ENCODE data around the gene GAS7.

GAS7 gene

GRCh38 chr17:9937241-9937761, 261.1 kb downstream of the GAS7 start:
- no peaks in the 10 kb centered on the region for H3K36me3 ChIP-seq (ENCODE audit: control insufficient read depth, insufficient read depth, low read length)
- H3K4me1 ChIP-seq (ENCODE audit: control insufficient read depth, insufficient read depth, low read length) = no peaks in the 10 kb centered on the region
- no peaks in the 10 kb centered on the region for H3K27me3 ChIP-seq (ENCODE audit: control insufficient read depth, insufficient read depth, low read length, poor library complexity, severe bottlenecking)
- H3K9me3 ChIP-seq (ENCODE audit: control insufficient read depth, low read length) = peaks cover 4% of the 10 kb centered on the region
- H3K27ac ChIP-seq (ENCODE audit: insufficient read depth, low read depth, low read length, poor library complexity, severe bottlenecking) = no peak overlapping the region
- no peak overlapping the region for H3K4me3 ChIP-seq (ENCODE audit: insufficient read depth, low read depth, low read length)
- 81 to 84% methylated on average over 13 of the region's 13 CpGs for WGBS, 2 experiments

- no peaks in the 10 kb centered on the region for H3K36me3 ChIP-seq (ENCODE audit: control insufficient read depth, insufficient read depth, low read length)
- WGBS, 2 experiments = 80 to 90% methylated on average over 2 of the region's 3 CpGs
- H3K9me3 ChIP-seq (ENCODE audit: control insufficient read depth, low read length) = peaks cover 4% of the 10 kb centered on the region
- no peak overlapping the region for H3K4me3 ChIP-seq (ENCODE audit: insufficient read depth, low read depth, low read length)
- H3K27me3 ChIP-seq (ENCODE audit: control insufficient read depth, insufficient read depth, low read length, poor library complexity, severe bottlenecking) = no peaks in the 10 kb centered on the region
- peaks cover 5% of the 10 kb centered on the region for H3K4me1 ChIP-seq (ENCODE audit: control insufficient read depth, insufficient read depth, low read length)
- no peak overlapping the region for H3K27ac ChIP-seq (ENCODE audit: insufficient read depth, low read depth, low read length, poor library complexity, severe bottlenecking)
Observed at GRCh38 chr17:9936095-9936494, 262.3 kb downstream of the GAS7 start.

DNA sequence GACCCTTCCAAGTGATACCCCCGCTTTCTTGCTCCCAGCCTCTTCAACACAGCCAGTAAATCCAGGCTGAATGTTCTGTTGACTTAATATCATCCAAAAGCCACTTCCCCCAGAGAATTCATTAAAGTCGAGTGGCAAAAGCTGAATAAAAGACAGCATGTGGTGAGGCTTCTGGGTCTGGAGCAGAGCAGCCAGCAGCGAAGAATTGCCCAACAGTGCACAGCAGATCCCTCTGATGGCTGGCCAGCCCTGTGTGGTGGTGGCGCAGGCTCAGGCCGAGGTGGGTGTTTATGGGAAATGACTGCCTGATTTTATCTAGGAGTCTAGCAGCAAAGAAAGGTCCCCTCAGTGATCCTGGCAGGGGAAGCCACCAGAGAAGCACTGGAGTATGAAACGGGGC, 263.0 kb downstream of the GAS7 start:
- WGBS, 2 experiments = 89 to 91% methylated on average over 6 of the region's 6 CpGs
- no peak overlapping the region for H3K27ac ChIP-seq (ENCODE audit: insufficient read depth, low read depth, low read length, poor library complexity, severe bottlenecking)

GRCh38 chr17:9934331-9934730, 264.1 kb downstream of the GAS7 start:
- H3K36me3 ChIP-seq (ENCODE audit: control insufficient read depth, insufficient read depth, low read length) = no peaks in the 10 kb centered on the region
- 96 to 98% methylated on average over 7 of the region's 7 CpGs for WGBS, 2 experiments
- H3K9me3 ChIP-seq (ENCODE audit: control insufficient read depth, low read length) = peaks cover 4% of the 10 kb centered on the region
- no peak overlapping the region for H3K27ac ChIP-seq (ENCODE audit: insufficient read depth, low read depth, low read length, poor library complexity, severe bottlenecking)
- H3K27me3 ChIP-seq (ENCODE audit: control insufficient read depth, insufficient read depth, low read length, poor library complexity, severe bottlenecking) = no peaks in the 10 kb centered on the region
- peaks cover 5% of the 10 kb centered on the region for H3K4me1 ChIP-seq (ENCODE audit: control insufficient read depth, insufficient read depth, low read length)
- no peak overlapping the region for H3K4me3 ChIP-seq (ENCODE audit: insufficient read depth, low read depth, low read length)

More for the DNA sequence above, 263.0 kb downstream of the GAS7 start:
- no peak overlapping the region for H3K4me3 ChIP-seq (ENCODE audit: insufficient read depth, low read depth, low read length)
- no peaks in the 10 kb centered on the region for H3K36me3 ChIP-seq (ENCODE audit: control insufficient read depth, insufficient read depth, low read length)
- H3K4me1 ChIP-seq (ENCODE audit: control insufficient read depth, insufficient read depth, low read length) = peaks cover 5% of the 10 kb centered on the region
- H3K27me3 ChIP-seq (ENCODE audit: control insufficient read depth, insufficient read depth, low read length, poor library complexity, severe bottlenecking) = no peaks in the 10 kb centered on the region
- peaks cover 4% of the 10 kb centered on the region for H3K9me3 ChIP-seq (ENCODE audit: control insufficient read depth, low read length)

DNA sequence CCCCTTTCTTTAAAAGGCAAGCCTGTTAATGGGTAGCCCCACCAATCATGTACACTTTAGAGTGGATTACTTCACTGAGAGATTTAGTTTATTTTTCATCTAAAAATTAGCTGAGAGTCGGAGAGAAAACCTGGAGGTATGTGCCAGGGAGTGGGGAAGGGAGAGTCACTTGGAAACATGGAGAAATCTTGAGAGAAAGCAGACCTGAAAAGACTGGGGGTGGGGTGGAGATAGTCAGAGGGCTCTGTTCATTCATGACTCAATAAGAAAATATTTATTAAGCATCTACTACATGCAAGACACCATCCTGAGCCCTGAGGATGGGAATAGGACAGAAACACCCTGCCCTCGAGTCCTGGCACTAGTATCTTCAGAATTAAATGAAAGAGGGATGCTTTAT, 265.9 kb downstream of the GAS7 start:
- Histone ChIP-seq H3K27ac (ENCODE audit: insufficient read depth, low read depth, low read length, poor library complexity, severe bottlenecking) (no peak overlapping the region), H3K9me3 (ENCODE audit: control insufficient read depth, low read length) (no peaks in the 10 kb centered on the region), H3K27me3 (ENCODE audit: control insufficient read depth, insufficient read depth, low read length, poor library complexity, severe bottlenecking) (no peaks in the 10 kb centered on the region), H3K4me1 (ENCODE audit: control insufficient read depth, insufficient read depth, low read length) (peaks cover 5% of the 10 kb centered on the region), H3K36me3 (ENCODE audit: control insufficient read depth, insufficient read depth, low read length) (no peaks in the 10 kb centered on the region), H3K4me3 (ENCODE audit: insufficient read depth, low read depth, low read length) (no peak overlapping the region)
- 91 to 96% methylated on average over 2 of the region's 2 CpGs for WGBS, 2 experiments

- H3K27me3 ChIP-seq (ENCODE audit: control insufficient read depth, insufficient read depth, low read length, poor library complexity, severe bottlenecking) = no peaks in the 10 kb centered on the region
- 57 to 58% methylated on average over 12 of the region's 12 CpGs for WGBS, 2 experiments
- peaks cover 5% of the 10 kb centered on the region for H3K4me1 ChIP-seq (ENCODE audit: control insufficient read depth, insufficient read depth, low read length)
- no peaks in the 10 kb centered on the region for H3K36me3 ChIP-seq (ENCODE audit: control insufficient read depth, insufficient read depth, low read length)
- H3K4me3 ChIP-seq (ENCODE audit: insufficient read depth, low read depth, low read length) = no peak overlapping the region
- H3K27ac ChIP-seq (ENCODE audit: insufficient read depth, low read depth, low read length, poor library complexity, severe bottlenecking) = no peak overlapping the region
- H3K9me3 ChIP-seq (ENCODE audit: control insufficient read depth, low read length) = no peaks in the 10 kb centered on the region
Observed at GRCh38 chr17:9931144-9931741, 267.2 kb downstream of the GAS7 start.

DNA sequence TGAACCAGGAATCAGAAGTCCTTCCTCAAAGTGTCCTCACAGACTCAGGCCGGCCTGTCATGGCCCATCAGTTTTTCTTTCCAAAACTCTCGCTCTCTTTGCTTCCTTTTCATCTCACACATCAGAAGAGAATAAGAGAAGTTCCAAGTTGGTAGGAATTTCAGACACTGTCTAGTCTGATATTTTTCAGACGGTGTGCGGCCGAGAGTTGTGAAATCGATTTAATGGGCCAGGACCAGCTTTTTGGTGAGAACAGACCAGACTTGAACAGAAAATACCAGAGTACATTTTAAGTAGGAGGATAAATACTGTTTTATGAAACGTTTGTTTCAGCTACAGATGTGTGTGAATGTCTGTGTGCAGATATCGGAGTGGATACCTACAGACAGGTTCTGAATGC, 268.5 kb downstream of the GAS7 start:
- no peak overlapping the region for H3K27ac ChIP-seq (ENCODE audit: insufficient read depth, low read depth, low read length, poor library complexity, severe bottlenecking)
- no peaks in the 10 kb centered on the region for H3K27me3 ChIP-seq (ENCODE audit: control insufficient read depth, insufficient read depth, low read length, poor library complexity, severe bottlenecking)
- H3K4me3 ChIP-seq (ENCODE audit: insufficient read depth, low read depth, low read length) = no peak overlapping the region
- WGBS, 2 experiments = 88% methylated on average over 8 of the region's 8 CpGs
- H3K9me3 ChIP-seq (ENCODE audit: control insufficient read depth, low read length) = no peaks in the 10 kb centered on the region
- H3K36me3 ChIP-seq (ENCODE audit: control insufficient read depth, insufficient read depth, low read length) = no peaks in the 10 kb centered on the region
- H3K4me1 ChIP-seq (ENCODE audit: control insufficient read depth, insufficient read depth, low read length) = peaks cover 8% of the 10 kb centered on the region

- H3K4me1 ChIP-seq (ENCODE audit: control insufficient read depth, insufficient read depth, low read length) = peaks cover 9% of the 10 kb centered on the region
- no peaks in the 10 kb centered on the region for H3K9me3 ChIP-seq (ENCODE audit: control insufficient read depth, low read length)
- no peak overlapping the region for H3K27ac ChIP-seq (ENCODE audit: insufficient read depth, low read depth, low read length, poor library complexity, severe bottlenecking)
- H3K4me3 ChIP-seq (ENCODE audit: insufficient read depth, low read depth, low read length) = no peak overlapping the region
- no peaks in the 10 kb centered on the region for H3K27me3 ChIP-seq (ENCODE audit: control insufficient read depth, insufficient read depth, low read length, poor library complexity, severe bottlenecking)
- H3K36me3 ChIP-seq (ENCODE audit: control insufficient read depth, insufficient read depth, low read length) = no peaks in the 10 kb centered on the region
- WGBS, 2 experiments = 67 to 70% methylated on average over 13 of the region's 13 CpGs
Observed at GRCh38 chr17:9928601-9929333, 269.6 kb downstream of the GAS7 start.

DNA sequence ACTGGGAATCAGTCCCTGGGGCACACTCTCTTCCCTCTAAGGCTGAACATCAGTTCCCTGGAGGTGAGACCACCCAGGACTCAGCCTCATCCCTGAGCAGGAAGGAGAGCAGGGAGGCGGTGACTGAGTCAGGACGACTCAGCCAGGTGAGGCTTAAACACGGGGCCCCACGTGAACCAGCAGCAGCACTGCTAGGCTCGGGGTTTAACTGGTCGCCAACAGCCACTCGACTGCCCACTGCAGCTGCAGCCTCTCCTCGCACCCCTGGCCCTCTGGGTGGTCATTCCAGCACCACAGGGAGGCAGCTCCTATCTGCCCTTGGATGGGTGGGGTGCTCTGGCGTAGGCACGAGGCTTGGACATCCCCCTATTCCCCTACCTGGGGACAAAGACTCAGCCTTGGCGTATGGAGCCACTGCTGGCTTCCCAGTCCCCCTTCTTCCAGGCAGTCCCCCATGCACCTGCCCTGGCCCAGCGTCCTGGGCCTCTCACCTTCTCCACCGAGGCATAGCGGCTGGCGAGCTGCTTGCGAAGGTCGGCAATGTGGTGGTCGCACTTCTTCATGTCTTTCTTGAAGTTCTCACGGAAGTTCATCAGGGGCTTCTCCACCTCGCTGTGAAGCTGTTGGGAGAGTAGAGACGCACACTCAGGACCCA, 272.1 kb downstream of the GAS7 start:
- H3K27me3 ChIP-seq (ENCODE audit: control insufficient read depth, insufficient read depth, low read length, poor library complexity, severe bottlenecking) = no peaks in the 10 kb centered on the region
- peaks cover 6% of the 10 kb centered on the region for H3K4me1 ChIP-seq (ENCODE audit: control insufficient read depth, insufficient read depth, low read length)
- H3K27ac ChIP-seq (ENCODE audit: insufficient read depth, low read depth, low read length, poor library complexity, severe bottlenecking) = no peak overlapping the region
- H3K36me3 ChIP-seq (ENCODE audit: control insufficient read depth, insufficient read depth, low read length) = no peaks in the 10 kb centered on the region
- 93 to 94% methylated on average over 21 of the region's 21 CpGs for WGBS, 2 experiments
- H3K4me3 ChIP-seq (ENCODE audit: insufficient read depth, low read depth, low read length) = no peak overlapping the region
- H3K9me3 ChIP-seq (ENCODE audit: control insufficient read depth, low read length) = no peaks in the 10 kb centered on the region

GRCh38 chr17:9925457-9925856, 272.9 kb downstream of the GAS7 start:
- Histone ChIP-seq H3K27me3 (ENCODE audit: control insufficient read depth, insufficient read depth, low read length, poor library complexity, severe bottlenecking) (no peaks in the 10 kb centered on the region), H3K27ac (ENCODE audit: insufficient read depth, low read depth, low read length, poor library complexity, severe bottlenecking) (no peak overlapping the region), H3K4me1 (ENCODE audit: control insufficient read depth, insufficient read depth, low read length) (peaks cover 5% of the 10 kb centered on the region), H3K4me3 (ENCODE audit: insufficient read depth, low read depth, low read length) (no peak overlapping the region), H3K9me3 (ENCODE audit: control insufficient read depth, low read length) (no peaks in the 10 kb centered on the region), H3K36me3 (ENCODE audit: control insufficient read depth, insufficient read depth, low read length) (no peaks in the 10 kb centered on the region)
- 95% methylated on average over 11 of the region's 11 CpGs for WGBS, 2 experiments
